ENCODE measurements around the gene HIGD1B.

The HIGD1B gene

GRCh38 chr17:44848257-44848795, 643 bp downstream of the HIGD1B start:
- no peaks in the 10 kb centered on the region for H3K4me1 ChIP-seq (ENCODE audit: insufficient read depth, low read length, severe bottlenecking)
- H3K9me3 ChIP-seq (ENCODE audit: low read length): no peaks in the 10 kb centered on the region
- peaks cover 33% of the 10 kb centered on the region for H3K36me3 ChIP-seq (ENCODE audit: insufficient read depth, low read length)
- H3K27me3 ChIP-seq (ENCODE audit: insufficient read depth, low read length): no peaks in the 10 kb centered on the region
- H3K27ac ChIP-seq (ENCODE audit: low read depth, low read length, poor library complexity, severe bottlenecking): no peak overlapping the region
- no peak overlapping the region for H3K4me3 ChIP-seq (ENCODE audit: low read depth, low read length, poor library complexity, severe bottlenecking)
- no peaks in the 10 kb centered on the region for H4K20me1 ChIP-seq (ENCODE audit: insufficient read depth, low read length)
- H3K9ac ChIP-seq (ENCODE audit: low read length): no peak overlapping the region
- H3K9me2 ChIP-seq (ENCODE audit: low read depth, low read length): no peaks in the 10 kb centered on the region
- TF ChIP-seq EZH2 (IDR thresholded peaks at IDR 0.05; ENCODE audit: borderline replicate concordance, low read length) (no peak), CTCF (IDR thresholded peaks at IDR 0.05; ENCODE audit: low read length) (no peak)
- no peaks in the 10 kb centered on the region for H3F3A ChIP-seq (ENCODE audit: insufficient read depth, low read length)
- no peak overlapping the region for H2AFZ ChIP-seq (ENCODE audit: low read length)
- H3K4me2 ChIP-seq (ENCODE audit: low read length): no peak overlapping the region
- H3K79me2 ChIP-seq (ENCODE audit: insufficient read depth, low read length): no peaks in the 10 kb centered on the region

GRCh38 chr17:44848961-44849489, 1.3 kb downstream of the HIGD1B start:
- H3K4me2 ChIP-seq (ENCODE audit: low read length): no peak overlapping the region
- H3F3A ChIP-seq (ENCODE audit: insufficient read depth, low read length): no peaks in the 10 kb centered on the region
- H3K79me2 ChIP-seq (ENCODE audit: insufficient read depth, low read length): no peaks in the 10 kb centered on the region
- H3K9me2 ChIP-seq (ENCODE audit: low read depth, low read length): no peaks in the 10 kb centered on the region
- no peaks in the 10 kb centered on the region for H4K20me1 ChIP-seq (ENCODE audit: insufficient read depth, low read length)
- no peaks in the 10 kb centered on the region for H3K4me1 ChIP-seq (ENCODE audit: insufficient read depth, low read length, severe bottlenecking)
- no peaks in the 10 kb centered on the region for H3K9me3 ChIP-seq (ENCODE audit: low read length)
- no peak overlapping the region for H2AFZ ChIP-seq (ENCODE audit: low read length)
- H3K4me3 ChIP-seq (ENCODE audit: low read depth, low read length, poor library complexity, severe bottlenecking): no peak overlapping the region
- H3K36me3 ChIP-seq (ENCODE audit: insufficient read depth, low read length): peaks cover 40% of the 10 kb centered on the region
- H3K27ac ChIP-seq (ENCODE audit: low read depth, low read length, poor library complexity, severe bottlenecking): no peak overlapping the region
- no peaks in the 10 kb centered on the region for H3K27me3 ChIP-seq (ENCODE audit: insufficient read depth, low read length)
- no peak overlapping the region for H3K9ac ChIP-seq (ENCODE audit: low read length)
- TF ChIP-seq EZH2 (IDR thresholded peaks at IDR 0.05; ENCODE audit: borderline replicate concordance, low read length): no peak
- TF ChIP-seq CTCF (IDR thresholded peaks at IDR 0.05; ENCODE audit: low read length): no peak

- Histone ChIP-seq H2AFZ (ENCODE audit: low read length) (no peak overlapping the region), H3K27ac (ENCODE audit: low read depth, low read length, poor library complexity, severe bottlenecking) (no peak overlapping the region), H3K9ac (ENCODE audit: low read length) (no peak overlapping the region), H3K4me1 (ENCODE audit: insufficient read depth, low read length, severe bottlenecking) (no peaks in the 10 kb centered on the region), H3K4me2 (ENCODE audit: low read length) (no peak overlapping the region), H3K9me2 (ENCODE audit: low read depth, low read length) (no peaks in the 10 kb centered on the region), H3K9me3 (ENCODE audit: low read length) (no peaks in the 10 kb centered on the region), H3F3A (ENCODE audit: insufficient read depth, low read length) (no peaks in the 10 kb centered on the region), H3K4me3 (ENCODE audit: low read depth, low read length, poor library complexity, severe bottlenecking) (no peak overlapping the region), H3K36me3 (ENCODE audit: insufficient read depth, low read length) (peaks cover 50% of the 10 kb centered on the region), H3K79me2 (ENCODE audit: insufficient read depth, low read length) (no peaks in the 10 kb centered on the region), H3K27me3 (ENCODE audit: insufficient read depth, low read length) (no peaks in the 10 kb centered on the region), H4K20me1 (ENCODE audit: insufficient read depth, low read length) (no peaks in the 10 kb centered on the region)
- TF ChIP-seq EZH2 (IDR thresholded peaks at IDR 0.05; ENCODE audit: borderline replicate concordance, low read length): no peak
Measured at GRCh38 chr17:44850025-44850424, 2.3 kb downstream of the HIGD1B start.

- H3K4me2 ChIP-seq (ENCODE audit: low read length): no peak overlapping the region
- no peak overlapping the region for H3K4me3 ChIP-seq (ENCODE audit: low read depth, low read length, poor library complexity, severe bottlenecking)
- no peaks in the 10 kb centered on the region for H3K4me1 ChIP-seq (ENCODE audit: insufficient read depth, low read length, severe bottlenecking)
- no peaks in the 10 kb centered on the region for H3K9me3 ChIP-seq (ENCODE audit: low read length)
- H3K27ac ChIP-seq (ENCODE audit: low read depth, low read length, poor library complexity, severe bottlenecking): no peak overlapping the region
- TF ChIP-seq CTCF (IDR thresholded peaks at IDR 0.05; ENCODE audit: low read length) (no peak), EZH2 (IDR thresholded peaks at IDR 0.05; ENCODE audit: borderline replicate concordance, low read length) (no peak)
- H3F3A ChIP-seq (ENCODE audit: insufficient read depth, low read length): no peaks in the 10 kb centered on the region
- peaks cover 56% of the 10 kb centered on the region for H3K36me3 ChIP-seq (ENCODE audit: insufficient read depth, low read length)
- no peaks in the 10 kb centered on the region for H3K27me3 ChIP-seq (ENCODE audit: insufficient read depth, low read length)
- H3K9me2 ChIP-seq (ENCODE audit: low read depth, low read length): no peaks in the 10 kb centered on the region
- H3K79me2 ChIP-seq (ENCODE audit: insufficient read depth, low read length): no peaks in the 10 kb centered on the region
- H2AFZ ChIP-seq (ENCODE audit: low read length): no peak overlapping the region
- H3K9ac ChIP-seq (ENCODE audit: low read length): no peak overlapping the region
- no peaks in the 10 kb centered on the region for H4K20me1 ChIP-seq (ENCODE audit: insufficient read depth, low read length)
Measured at GRCh38 chr17:44850612-44851011, 2.9 kb downstream of the HIGD1B start.

Data from OCI-LY1 (cell line).